K562 (cell line): Measurements from ENCODE around the gene SDHAF3.

Source experiments
- BRCA1 ChIP-seq, 2 experiments: fragments of 450-650 bp in 1 of 2; sonication (generic) in 1 of 2; formaldehyde crosslinking in 1 of 2; IDR thresholded peaks; 2 replicates each; pipeline versions ENCODE4 v1.5.0 to v1.6.1; 2017 to 2020; ENCODE audit warnings: mild to moderate bottlenecking in 1 of 2, missing genetic modification reagents in 1 of 2
- FOS ChIP-seq: IDR thresholded peaks from 3 replicates; pipeline ENCODE4 v1.6.1; 2011; ENCODE audit not compliant: insufficient read length; ENCODE audit errors: extremely low read depth
- FOXA1 ChIP-seq: fragments of 450-650 bp; IDR thresholded peaks from 2 replicates; pipeline ENCODE4 v1.6.1; 2016; ENCODE audit warnings: mild to moderate bottlenecking, borderline replicate concordance
- JUN ChIP-seq, 2 experiments: sonication (generic) in 1 of 2; formaldehyde crosslinking in 1 of 2; IDR thresholded peaks; 2 replicates each; pipeline versions ENCODE4 v1.6.1 to v1.8.0; 2012 to 2022; ENCODE audit warnings: borderline replicate concordance in 2 of 2, mild to moderate bottlenecking in 2 of 2, improper control_type of control experiment in 1 of 2, low read depth in 1 of 2, low read length in 1 of 2, missing genetic modification reagents in 1 of 2
- MAFG ChIP-seq: fragments of 450-650 bp; conservative IDR thresholded peaks from 2 replicates; pipeline ENCODE4 v1.6.1; 2016; ENCODE audit warnings: missing genetic modification characterization, missing compliant biosample characterization
- RB1 ChIP-seq: fragments of 450-650 bp; IDR thresholded peaks from 2 replicates; pipeline ENCODE4 v1.6.1; 2017; ENCODE audit warnings: low read depth, mild to moderate bottlenecking
- SMC3 ChIP-seq: conservative IDR thresholded peaks from 2 replicates; pipeline ENCODE4 v1.6.1; 2011; ENCODE audit warnings: low read depth, low read length, improper control_type of control experiment; ENCODE audit not compliant: insufficient read depth
- TGIF2 ChIP-seq: sonication (generic); formaldehyde crosslinking; IDR thresholded peaks from 2 replicates; pipeline ENCODE4 v1.8.1; 2022; ENCODE audit warnings: mild to moderate bottlenecking, missing genetic modification reagents, moderate library complexity
- ZNF165 ChIP-seq: fragments of 250-450 bp; sonication (Bioruptor Pico); IDR thresholded peaks from 2 replicates; pipeline ENCODE4 v1.4.0; 2020; ENCODE audit warnings: borderline replicate concordance
- ZNF507 ChIP-seq: conservative IDR thresholded peaks from 2 replicates; pipeline ENCODE4 v1.6.1; 2017; ENCODE audit warnings: missing genetic modification characterization, missing compliant biosample characterization
- TF ChIP-seq, protein P1 (sequence below): sonication (generic); formaldehyde crosslinking; IDR thresholded peaks from 2 replicates; pipeline ENCODE4 v1.8.1; 2022; ENCODE audit warnings: missing genetic modification reagents
- TF ChIP-seq, protein P2 (sequence below): fragments of 250-450 bp; sonication (Bioruptor Pico); IDR thresholded peaks from 2 replicates; pipeline ENCODE4 v1.5.0; 2021

DNA sequence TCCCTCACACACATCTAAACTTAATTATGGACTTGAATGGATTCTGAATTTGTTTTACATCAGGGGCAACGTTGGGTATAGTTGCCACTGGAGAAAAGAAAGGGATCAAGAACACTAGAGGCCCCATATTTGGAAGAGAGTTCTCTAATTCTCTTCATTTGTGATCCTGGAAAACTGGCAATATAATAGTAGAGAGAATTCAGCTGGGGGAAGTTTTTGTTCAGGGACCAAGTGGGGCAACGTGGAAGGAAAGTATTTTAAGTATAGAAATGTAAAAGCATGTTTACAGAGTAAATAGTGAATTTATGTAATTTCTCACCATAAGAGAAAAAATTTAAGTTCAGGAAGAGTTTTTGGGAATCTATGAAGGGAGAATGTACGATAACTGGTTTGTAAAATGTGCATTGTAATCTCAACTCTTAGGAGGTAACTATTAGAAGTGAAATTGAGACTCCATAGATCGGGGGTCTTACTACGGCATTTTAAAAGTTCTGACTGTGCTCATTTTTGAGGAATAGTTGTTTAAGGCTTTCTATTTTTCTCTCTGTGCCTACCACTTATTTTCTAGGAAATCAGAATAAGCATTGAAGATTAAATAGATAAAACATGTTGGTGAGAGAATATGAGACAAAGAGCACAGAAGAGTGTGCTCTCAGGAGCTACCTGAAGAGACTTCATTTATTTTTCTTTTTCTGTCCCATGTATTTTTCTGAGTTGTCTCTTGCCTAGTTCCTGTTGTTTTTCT, 3.4 kb downstream of the SDHAF3 start:
- TF ChIP-seq, protein P1, sequence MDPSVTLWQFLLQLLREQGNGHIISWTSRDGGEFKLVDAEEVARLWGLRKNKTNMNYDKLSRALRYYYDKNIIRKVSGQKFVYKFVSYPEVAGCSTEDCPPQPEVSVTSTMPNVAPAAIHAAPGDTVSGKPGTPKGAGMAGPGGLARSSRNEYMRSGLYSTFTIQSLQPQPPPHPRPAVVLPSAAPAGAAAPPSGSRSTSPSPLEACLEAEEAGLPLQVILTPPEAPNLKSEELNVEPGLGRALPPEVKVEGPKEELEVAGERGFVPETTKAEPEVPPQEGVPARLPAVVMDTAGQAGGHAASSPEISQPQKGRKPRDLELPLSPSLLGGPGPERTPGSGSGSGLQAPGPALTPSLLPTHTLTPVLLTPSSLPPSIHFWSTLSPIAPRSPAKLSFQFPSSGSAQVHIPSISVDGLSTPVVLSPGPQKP (CRISPR knock-in tag), result no peak
- TF ChIP-seq FOS (no peak), MAFG (tag) (no peak), TGIF2 (CRISPR knock-in tag) (no peak), RB1 (no peak), FOXA1 (no peak), BRCA1 (IDR thresholded peaks at IDR 0.05) (no peak), BRCA1 (CRISPR knock-in tag; IDR thresholded peaks at IDR 0.05) (no peak), SMC3 (no peak), JUN (IDR thresholded peaks at IDR 0.05; ENCODE audit: borderline replicate concordance, low read depth, low read length) (no peak), JUN (CRISPR knock-in tag; IDR thresholded peaks at IDR 0.05; ENCODE audit: borderline replicate concordance) (no peak), ZNF507 (tag) (no peak), ZNF165 (CRISPR knock-in tag) (no peak)
- TF ChIP-seq, protein P2, sequence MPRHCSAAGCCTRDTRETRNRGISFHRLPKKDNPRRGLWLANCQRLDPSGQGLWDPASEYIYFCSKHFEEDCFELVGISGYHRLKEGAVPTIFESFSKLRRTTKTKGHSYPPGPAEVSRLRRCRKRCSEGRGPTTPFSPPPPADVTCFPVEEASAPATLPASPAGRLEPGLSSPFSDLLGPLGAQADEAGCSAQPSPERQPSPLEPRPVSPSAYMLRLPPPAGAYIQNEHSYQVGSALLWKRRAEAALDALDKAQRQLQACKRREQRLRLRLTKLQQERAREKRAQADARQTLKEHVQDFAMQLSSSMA (CRISPR knock-in tag), result no peak
